GM13977 (cell line): ENCODE measurements around the gene MPP7.
"Not testable (repeated sequence)": the region's sequence is repeated elsewhere in the genome, so short reads cannot be mapped to it uniquely, and the experiment has no call there.

Experiments used
- DNase-seq: peaks from one replicate; pipeline ENCODE4 v3.0.0; 2012; ENCODE audit warnings: low spot score
- in situ Hi-C: fragments of 300-500 bp; cut with MboI; formaldehyde crosslinking; loops from one replicate; pipeline ENCODE4 v1.12.0; 2022; ENCODE audit warnings: low sequenced_read_pairs, low pct_unique_long_range_greater_than_20kb, mixed read lengths, inconsistent platforms; ENCODE audit not compliant: unreplicated experiment
- TF ChIP-seq, protein P1 (sequence below): IDR thresholded peaks from 2 replicates; pipeline ENCODE4 v1.5.1; 2012; ENCODE audit warnings: mild to moderate bottlenecking, control low read depth; ENCODE audit not compliant: insufficient read depth; ENCODE audit errors: extremely low read depth, missing control alignments

Gene MPP7

DNA sequence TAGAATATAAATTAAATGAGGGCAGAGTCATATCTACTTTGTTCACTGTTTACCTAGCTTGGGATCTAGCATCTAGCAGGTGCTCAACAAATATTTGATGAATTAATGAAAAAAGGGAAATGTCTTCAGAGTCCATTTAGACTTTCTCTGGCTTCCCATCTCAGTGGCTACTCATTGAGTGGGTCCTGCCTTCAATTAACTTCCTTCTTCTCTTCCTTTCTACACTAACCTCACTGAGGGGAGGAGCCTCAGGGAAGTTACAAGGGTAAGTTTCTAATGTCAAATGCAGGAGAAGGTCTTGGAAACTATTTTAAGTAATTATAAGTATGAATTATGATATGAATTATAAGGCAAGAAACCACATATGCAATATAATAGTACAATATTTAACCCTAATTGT lies 28.2 kb upstream of the MPP7 start:
- in situ Hi-C loops = no loop called here
- TF ChIP-seq, protein P1, sequence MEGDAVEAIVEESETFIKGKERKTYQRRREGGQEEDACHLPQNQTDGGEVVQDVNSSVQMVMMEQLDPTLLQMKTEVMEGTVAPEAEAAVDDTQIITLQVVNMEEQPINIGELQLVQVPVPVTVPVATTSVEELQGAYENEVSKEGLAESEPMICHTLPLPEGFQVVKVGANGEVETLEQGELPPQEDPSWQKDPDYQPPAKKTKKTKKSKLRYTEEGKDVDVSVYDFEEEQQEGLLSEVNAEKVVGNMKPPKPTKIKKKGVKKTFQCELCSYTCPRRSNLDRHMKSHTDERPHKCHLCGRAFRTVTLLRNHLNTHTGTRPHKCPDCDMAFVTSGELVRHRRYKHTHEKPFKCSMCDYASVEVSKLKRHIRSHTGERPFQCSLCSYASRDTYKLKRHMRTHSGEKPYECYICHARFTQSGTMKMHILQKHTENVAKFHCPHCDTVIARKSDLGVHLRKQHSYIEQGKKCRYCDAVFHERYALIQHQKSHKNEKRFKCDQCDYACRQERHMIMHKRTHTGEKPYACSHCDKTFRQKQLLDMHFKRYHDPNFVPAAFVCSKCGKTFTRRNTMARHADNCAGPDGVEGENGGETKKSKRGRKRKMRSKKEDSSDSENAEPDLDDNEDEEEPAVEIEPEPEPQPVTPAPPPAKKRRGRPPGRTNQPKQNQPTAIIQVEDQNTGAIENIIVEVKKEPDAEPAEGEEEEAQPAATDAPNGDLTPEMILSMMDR = no peak
- DNase-seq = no peak

DNA sequence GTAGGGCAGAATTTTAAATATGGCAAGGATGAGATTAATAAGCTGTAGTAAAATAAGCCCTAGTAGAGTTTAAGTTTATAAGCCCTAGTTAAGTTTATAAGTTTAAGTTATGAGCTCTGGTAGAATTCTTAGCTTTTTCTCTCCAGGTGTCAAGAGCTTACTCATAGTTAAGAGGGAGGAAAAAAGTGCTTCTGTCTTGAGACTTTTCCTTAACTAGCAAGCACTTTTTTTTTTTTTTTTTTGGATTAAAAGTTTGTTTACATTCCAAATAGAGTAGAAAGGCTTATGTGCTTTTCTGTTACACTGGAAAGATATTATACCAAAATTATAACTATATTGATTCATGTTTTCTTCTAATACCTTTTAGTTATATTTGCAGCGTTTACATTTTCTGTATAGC lies 25.5 kb upstream of the MPP7 start:
- TF ChIP-seq, protein P1 = no peak
- in situ Hi-C loops = no loop called here
- no peak for DNase-seq

DNA sequence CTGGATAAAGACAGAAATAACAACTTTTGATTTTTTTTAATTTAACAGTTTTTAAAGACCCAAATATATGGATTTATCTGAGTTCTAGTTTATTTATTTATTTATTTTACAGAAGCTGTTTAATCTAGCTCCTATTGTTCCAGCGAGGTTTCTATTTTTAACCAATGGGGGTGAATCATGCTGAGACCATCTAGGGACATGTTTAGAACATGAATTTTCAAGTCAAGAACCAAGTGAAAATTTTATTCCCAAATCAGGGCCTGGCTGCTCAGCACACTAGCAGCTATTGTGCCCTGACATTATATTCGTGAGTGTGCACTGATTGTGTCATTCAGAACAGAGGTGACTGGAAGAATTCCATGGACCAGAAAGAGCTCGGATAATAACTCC lies 24.6 kb upstream of the MPP7 start:
- TF ChIP-seq, protein P1 = no peak
- in situ Hi-C loops = no loop called here
- DNase-seq = no peak

DNA sequence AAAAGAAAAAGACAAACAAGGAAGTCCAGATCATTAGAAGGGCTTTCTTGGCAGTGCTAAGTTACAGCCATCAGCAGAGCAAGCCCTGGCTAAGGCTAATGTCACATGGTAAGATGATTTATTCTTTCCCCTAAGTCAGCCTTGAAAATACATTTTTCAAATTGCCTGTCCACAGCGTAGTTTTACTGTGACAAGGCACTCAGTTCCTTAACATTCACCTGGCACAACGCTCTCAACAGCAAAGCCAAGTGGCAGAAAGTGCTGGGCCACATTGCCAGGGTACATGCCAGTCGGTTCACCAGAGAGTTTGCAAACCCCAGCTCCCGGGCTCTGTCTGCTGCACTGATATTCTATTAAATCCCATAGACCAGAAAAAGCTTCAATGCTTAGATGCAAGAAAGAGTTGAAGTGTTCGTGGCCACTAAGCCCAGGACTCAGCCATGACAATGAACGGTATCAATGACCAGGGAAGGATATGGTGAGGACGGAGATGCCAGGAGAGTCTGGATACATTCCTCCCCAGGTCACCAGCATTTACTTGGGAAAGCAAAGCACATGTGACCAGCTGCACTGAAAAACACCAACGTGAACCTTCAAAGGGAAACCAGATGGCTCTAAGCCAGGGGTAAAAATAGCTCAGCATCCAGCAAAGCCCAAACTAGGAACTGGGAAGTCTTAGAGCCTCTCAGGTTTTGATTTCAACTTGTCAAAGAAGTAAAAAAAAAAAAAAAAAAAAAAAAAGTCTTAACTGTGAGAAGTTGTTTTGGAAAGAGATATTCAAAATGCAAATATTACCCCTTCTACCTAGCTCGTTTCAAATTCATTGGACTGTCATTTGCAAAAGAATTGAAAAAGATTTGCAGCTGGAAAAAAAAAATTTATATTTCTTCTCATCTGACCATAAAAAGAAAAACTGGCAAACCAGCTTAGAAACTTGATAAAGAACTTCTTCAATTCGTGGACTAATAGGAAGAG lies 23.9 kb upstream of the MPP7 start:
- in situ Hi-C loops = no loop called here
- no peak for DNase-seq
- TF ChIP-seq, protein P1 = no peak

DNA sequence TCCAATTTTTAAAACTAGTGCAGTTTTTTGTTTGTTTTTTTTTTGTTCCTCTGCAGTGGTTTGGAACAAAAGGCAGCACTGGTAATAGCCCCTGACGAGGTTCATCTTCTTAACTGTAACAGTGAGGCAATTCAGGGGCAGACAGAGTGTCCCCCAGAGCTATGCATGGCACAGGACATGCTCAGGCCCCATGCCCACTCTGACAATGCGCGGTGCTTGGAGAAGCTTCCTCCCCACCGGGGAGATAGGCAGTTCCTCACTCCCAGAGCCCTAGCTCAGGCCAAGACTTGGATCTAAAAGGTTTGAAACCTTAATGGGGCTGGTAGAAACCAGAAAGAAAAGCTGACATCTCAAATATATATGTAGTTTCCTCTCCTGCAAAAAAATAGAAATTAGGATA lies 17.9 kb upstream of the MPP7 start:
- in situ Hi-C loops = no loop called here
- no peak for DNase-seq
- TF ChIP-seq, protein P1 = no peak

DNA sequence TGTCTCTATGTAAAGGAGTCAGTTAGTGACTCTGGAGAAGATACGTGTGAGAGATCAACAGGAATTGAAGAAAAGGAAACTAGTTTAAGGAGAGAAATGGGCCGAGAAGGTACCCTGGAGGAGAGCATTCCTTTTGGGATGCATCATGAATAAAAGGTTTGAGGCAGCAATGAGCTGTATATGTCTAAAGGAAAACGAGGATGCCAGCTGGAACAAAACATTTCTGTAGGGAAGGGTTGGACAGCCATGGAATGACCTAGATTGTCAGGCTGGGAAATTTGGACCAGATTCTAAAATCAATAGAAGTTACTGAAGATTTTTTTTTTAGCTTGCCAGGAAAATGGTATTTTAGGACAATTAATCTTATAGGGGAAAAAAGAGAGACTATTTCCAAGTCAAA lies 17.2 kb upstream of the MPP7 start:
- in situ Hi-C loops = no loop called here
- no peak for DNase-seq

DNA sequence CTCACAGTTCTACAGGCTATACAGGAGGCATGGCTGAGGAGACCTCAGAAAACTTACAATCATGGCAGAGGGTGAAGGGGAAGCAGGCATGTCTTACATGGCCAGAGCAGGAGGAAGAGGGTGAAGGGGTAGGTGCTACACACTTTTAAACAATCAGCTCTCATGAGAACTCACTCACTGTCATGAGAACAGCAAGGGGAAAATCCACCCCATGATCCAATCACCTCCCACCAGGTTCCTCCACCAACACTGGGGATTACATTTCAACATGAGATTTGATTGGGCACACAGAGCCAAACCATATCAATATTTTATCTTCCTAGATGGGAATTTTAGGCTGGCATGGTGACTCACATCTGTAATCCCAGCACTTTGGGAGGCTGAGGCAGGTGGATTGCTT lies 16.2 kb upstream of the MPP7 start:
- DNase-seq, in situ Hi-C loops: not testable (repeated sequence)

More for the DNA sequence above, 17.2 kb upstream of the MPP7 start:
- TF ChIP-seq, protein P1 = no peak
